Measurements from ENCODE around the gene TXNDC8.
A peak's percentile ranks its signal among the peaks of the same experiment; 100 is the strongest.
"Not testable (repeated sequence)": the region's sequence is repeated elsewhere in the genome, so short reads cannot be mapped to it uniquely, and the experiment has no call there.

The TXNDC8 gene

DNA sequence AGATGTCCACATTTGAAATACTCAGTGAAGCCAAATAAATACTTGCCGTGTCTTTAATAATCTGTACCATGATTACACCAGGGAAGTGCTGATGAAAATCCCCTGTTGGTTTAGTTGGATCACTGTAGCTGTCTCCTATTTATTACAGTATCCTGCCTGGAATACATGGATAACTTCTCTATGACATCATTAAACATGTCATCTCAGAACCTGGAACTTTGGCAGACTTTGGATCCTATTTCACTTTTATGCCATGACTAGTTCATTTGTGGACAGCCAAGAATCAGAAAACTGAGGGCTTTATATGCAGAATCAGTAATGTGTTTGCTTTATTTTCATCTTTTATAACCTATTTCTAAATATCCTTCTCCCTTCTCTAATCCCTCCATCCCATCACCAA, at the start of gene TXNDC8:
Gene TXNDC8, minus strand, starts transcription at position 137 of the 400 bp plus-strand sequence.
- peak; percentile 45 for DNase-seq (ENCODE audit: low spot score)

GRCh38 chr9:110383491-110383890, 45.8 kb upstream of the TXNDC8 start:
- no peak for DNase-seq (ENCODE audit: low spot score)

DNA sequence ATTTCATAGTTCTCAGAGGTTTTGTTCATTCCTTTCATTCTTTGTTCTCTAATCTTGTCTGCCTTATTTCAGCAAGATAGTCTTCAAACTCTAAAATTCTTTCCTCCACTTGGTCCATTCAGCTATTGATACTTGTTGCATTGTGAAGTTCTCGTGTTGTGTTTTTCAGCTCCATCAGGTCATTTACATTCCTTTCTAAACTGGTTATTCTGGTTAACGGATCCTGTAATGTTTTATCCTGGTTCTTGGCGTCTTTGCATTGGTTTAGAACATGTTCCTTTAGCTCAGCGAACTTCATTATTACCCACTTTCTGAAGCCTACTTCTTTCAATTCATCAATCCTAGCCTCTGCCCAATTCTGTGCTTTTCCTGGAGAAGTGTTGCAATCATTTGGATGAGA, 45.1 kb upstream of the TXNDC8 start:
- DNase-seq (ENCODE audit: low spot score): no peak

- DNase-seq (ENCODE audit: low spot score): no peak
Observed at GRCh38 chr9:110371411-110372007, 33.8 kb upstream of the TXNDC8 start.

GRCh38 chr9:110370315-110370714, 32.7 kb upstream of the TXNDC8 start:
- DNase-seq (ENCODE audit: low spot score): peak; percentile 13

- no peak for DNase-seq (ENCODE audit: low spot score)
Observed at GRCh38 chr9:110364451-110364850, 26.8 kb upstream of the TXNDC8 start.

- not testable (repeated sequence) for DNase-seq (ENCODE audit: low spot score)
Observed at GRCh38 chr9:110358992-110359391, 21.3 kb upstream of the TXNDC8 start.

DNA sequence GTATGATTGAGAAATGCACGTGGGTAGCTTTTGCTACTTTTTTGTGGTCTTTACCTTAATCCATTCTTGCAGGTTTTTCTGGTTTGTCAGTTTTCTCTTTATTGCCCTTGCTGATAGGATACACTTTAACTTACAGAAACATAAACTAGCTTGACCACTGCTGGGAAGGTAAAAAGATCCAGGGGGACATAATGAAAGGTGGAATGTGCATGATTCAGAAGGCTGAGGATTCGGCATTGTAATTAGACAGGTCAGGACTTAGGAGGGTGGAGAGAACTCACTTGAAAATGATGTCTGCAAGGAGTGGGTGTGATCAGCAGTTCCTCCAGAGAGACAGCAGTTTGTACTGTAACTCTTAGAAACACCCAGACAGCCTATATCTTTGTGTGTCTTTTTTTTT, 19.8 kb upstream of the TXNDC8 start:
- no peak for DNase-seq (ENCODE audit: low spot score)

DNA sequence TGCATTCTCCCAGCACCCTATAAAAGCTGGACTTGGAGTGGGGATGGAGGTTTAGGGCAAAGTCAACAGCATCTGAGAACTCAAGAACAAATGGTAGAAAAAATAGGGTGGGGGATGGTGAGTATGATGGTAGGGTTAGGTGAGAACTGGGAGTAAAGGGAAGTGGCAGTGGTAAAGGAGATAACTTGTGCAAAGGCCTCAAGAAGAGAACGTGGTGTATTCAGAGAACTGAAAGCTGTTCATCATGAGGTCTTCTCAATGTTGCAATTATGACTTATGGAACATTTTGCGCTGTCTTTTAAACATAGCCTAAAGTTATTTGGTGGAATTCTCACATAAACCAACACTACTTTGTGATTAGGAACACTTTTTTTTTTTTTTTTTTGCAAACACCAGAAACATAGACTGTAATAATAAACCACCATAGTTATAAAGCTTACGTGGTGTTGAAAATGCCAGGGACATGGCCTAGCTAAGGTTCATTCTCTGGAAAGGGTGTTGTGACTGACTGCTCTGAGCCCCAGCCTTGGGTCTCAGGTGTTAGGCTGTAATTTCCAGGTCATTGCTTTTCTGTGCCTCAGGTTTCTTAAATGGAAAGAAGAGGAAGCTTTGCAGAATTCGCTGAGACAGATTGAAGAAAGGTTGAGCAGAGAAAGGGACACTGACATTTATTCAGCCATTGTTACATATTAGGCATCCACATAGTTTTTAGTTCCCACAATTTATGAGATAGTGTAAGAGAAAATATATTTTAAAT, 19.2 kb upstream of the TXNDC8 start:
- no peak for DNase-seq (ENCODE audit: low spot score)

- DNase-seq (ENCODE audit: low spot score): no peak
Observed at GRCh38 chr9:110355911-110356310, 18.2 kb upstream of the TXNDC8 start.

DNA sequence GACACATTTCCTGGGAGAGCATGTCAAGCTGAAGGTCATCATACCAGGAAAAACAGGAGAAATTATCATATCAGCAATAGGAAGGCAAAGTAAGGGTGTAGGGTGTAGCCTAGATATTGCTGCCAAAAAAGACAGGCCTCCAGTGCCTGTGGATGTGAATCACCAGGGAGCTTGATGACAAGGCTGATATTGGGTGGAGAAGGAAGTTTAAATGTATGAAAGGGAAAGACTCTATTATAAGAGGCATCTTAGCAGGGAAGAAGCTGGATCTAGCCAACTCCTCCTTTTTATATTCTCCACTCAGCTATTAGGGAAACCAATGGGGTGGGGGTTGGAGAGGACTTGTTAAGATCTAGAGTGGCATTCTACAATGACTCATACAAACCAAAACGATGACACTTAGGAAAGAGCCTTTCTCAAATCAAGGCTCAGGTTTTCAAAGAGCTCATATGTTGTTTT, 13.4 kb upstream of the TXNDC8 start:
- DNase-seq (ENCODE audit: low spot score): peak; percentile 85

- DNase-seq (ENCODE audit: low spot score): no peak
Observed at GRCh38 chr9:110346325-110346724, 8.7 kb upstream of the TXNDC8 start.

GRCh38 chr9:110344821-110345220, 7.2 kb upstream of the TXNDC8 start:
- no peak for DNase-seq (ENCODE audit: low spot score)

DNA sequence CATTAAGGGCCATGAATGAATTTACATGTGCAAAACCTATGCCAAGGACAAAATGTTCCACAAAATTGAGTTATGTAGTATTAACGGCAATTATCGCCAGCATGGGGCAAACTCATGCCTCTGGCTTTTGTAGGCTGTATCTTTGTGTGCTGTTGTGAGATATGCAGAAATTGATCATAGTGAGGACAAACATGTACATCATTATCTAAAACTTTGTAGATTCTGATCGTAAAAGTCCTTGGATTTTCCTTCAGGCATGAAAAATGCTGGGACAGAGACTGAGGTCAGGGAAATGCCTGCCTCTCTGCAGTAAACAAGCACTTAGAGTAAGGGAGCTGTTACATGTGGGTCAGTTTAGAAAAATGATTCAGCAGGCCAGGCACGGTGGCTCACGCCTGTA, 5.9 kb upstream of the TXNDC8 start:
- DNase-seq (ENCODE audit: low spot score): no peak

- no peak for DNase-seq (ENCODE audit: low spot score)
Observed at GRCh38 chr9:110340306-110340705, 2.6 kb upstream of the TXNDC8 start.

DNA sequence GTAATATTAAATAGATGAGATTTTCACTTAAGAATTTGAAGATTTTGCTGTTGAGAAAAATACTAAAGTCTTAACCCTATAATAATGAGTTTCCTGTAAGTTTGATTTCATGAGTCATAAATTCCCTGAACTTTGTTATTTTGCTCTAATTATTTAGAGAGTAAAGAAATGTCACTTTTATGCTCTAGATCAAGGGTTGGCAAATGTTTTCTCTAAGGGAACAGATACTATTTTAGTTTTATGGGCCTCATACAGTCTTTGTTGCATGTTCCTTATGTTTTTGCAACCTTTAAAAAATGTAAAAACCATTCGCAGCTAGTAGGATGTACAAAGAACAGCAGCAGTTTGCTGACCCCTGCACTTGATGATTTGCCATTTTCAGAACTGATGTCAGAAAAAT, 480 bp upstream of the TXNDC8 start:
- DNase-seq (ENCODE audit: low spot score): no peak

- no peak for DNase-seq (ENCODE audit: low spot score)
Observed at GRCh38 chr9:110336363-110336762, 1.3 kb downstream of the TXNDC8 start.

DNA sequence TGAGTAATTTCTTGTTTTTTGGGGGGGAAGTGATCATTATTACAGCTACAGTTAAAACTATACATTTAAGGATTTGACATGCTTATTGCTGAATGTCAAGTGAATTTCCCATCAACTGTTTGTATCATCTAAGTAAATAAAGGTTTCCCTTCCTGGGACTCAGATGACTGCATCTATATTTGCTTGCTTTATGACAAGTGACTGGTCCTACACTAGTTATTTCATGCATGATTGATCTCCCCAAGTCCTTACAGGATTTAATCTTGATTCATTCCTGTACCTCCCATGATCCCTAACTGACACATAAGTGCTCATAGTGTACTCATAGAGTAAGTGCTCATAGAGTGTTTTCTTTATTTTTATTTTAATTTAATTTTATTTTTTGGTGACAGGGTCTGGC, 2.8 kb downstream of the TXNDC8 start:
- no peak for DNase-seq (ENCODE audit: low spot score)

- no peak for DNase-seq (ENCODE audit: low spot score)
Observed at GRCh38 chr9:110334183-110334582, 3.5 kb downstream of the TXNDC8 start.

GRCh38 chr9:110332766-110333165, 4.9 kb downstream of the TXNDC8 start:
- DNase-seq (ENCODE audit: low spot score): no peak

DNA sequence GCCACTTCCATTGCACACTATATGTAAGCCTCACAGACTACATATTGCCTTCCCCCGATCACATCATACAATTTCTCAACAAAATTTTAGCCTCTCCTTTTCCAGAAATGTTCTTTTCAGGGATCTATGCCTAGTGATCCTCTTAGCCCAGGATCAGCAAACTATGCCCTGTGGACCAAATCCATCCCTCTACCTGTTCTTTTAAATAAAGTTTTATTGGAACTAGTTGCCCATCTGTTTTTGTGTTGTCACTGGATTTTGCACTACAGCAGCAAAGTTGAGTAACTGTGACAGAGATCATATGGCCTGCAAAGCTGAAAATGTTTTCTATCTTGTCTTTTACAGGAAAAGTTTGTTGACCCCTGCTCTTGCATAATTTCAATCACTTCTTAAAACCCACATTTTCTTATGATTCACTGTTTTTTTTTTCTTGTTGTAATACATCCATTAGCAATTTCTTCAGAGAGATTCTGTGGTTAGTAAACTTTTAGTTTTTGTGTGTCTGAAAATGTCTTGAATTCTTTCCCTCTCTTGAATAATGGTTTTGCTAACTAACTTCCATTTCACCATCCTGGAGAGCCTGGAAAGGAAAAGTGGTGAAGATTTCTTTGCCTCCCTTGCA, 7.1 kb downstream of the TXNDC8 start:
- peak; percentile 24 for DNase-seq (ENCODE audit: low spot score)

GRCh38 chr9:110329639-110330230, 7.9 kb downstream of the TXNDC8 start:
- no peak for DNase-seq (ENCODE audit: low spot score)

- DNase-seq (ENCODE audit: low spot score): no peak
Observed at GRCh38 chr9:110328763-110329162, 8.9 kb downstream of the TXNDC8 start.

All from AG20443 (cell line).